ENCODE measurements around the gene THOC5. TPM values are rescaled to one million over a fixed set of nuclear protein-coding genes. Genes with fewer than 3 reads are reported as not detected.

THOC5 gene
- total and polyA plus RNA-seq, 2 donors from 2014 or later = 23.1 to 37.9 TPM

- no peaks in the 10 kb centered on the region for H3K4me1 ChIP-seq (ENCODE audit: control insufficient read depth in 2 of 3, insufficient read depth in 2 of 3, low read depth in 1 of 3, low read length in 3 of 3)
- no peak overlapping the region for H3K4me3 ChIP-seq (ENCODE audit: low read length in 3 of 3)
- DNase-seq (no peak), FAIRE-seq (no peak)
- no peaks in the 10 kb centered on the region for H3K27me3 ChIP-seq (ENCODE audit: control insufficient read depth, insufficient read depth, low read length)
- H3K36me3 ChIP-seq (ENCODE audit: control insufficient read depth in 2 of 3, insufficient read depth in 3 of 3, low read length in 3 of 3) = peaks cover 0 to 51% (median 31%) of the 10 kb centered on the region in 3 donors
- no peaks in the 10 kb centered on the region for H3K9me3 ChIP-seq (ENCODE audit: control insufficient read depth in 2 of 3, insufficient read depth in 1 of 3, low read length in 3 of 3)
- TF ChIP-seq CTCF (IDR thresholded peaks at IDR 0.05; ENCODE audit: borderline replicate concordance, extremely low read depth, insufficient read depth) = no peak
- no peak overlapping the region for H3K27ac ChIP-seq (ENCODE audit: low read depth in 2 of 2, low read length in 2 of 2)
- intact Hi-C loops (cut with DNase I) = no loop called here
- no peak overlapping the region for H3K9ac ChIP-seq (ENCODE audit: low read length in 3 of 3)
Observed at GRCh38 chr22:29511126-29511862, 42.3 kb downstream of the THOC5 start.

- no peak for FAIRE-seq
Observed at GRCh38 chr22:29510542-29510941, 43.0 kb downstream of the THOC5 start.

GRCh38 chr22:29509815-29510214, 43.7 kb downstream of the THOC5 start:
- Histone ChIP-seq H3K27me3 (ENCODE audit: control insufficient read depth, insufficient read depth, low read length) (no peaks in the 10 kb centered on the region), H3K9ac (ENCODE audit: low read length in 3 of 3) (no peak overlapping the region), H3K27ac (ENCODE audit: low read depth in 2 of 2, low read length in 2 of 2) (no peak overlapping the region), H3K36me3 (ENCODE audit: control insufficient read depth in 2 of 3, insufficient read depth in 3 of 3, low read length in 3 of 3) (peaks cover 0 to 43% (median 25%) of the 10 kb centered on the region in 3 donors), H3K4me1 (ENCODE audit: control insufficient read depth in 2 of 3, insufficient read depth in 2 of 3, low read depth in 1 of 3, low read length in 3 of 3) (no peaks in the 10 kb centered on the region), H3K9me3 (ENCODE audit: control insufficient read depth in 2 of 3, insufficient read depth in 1 of 3, low read length in 3 of 3) (no peaks in the 10 kb centered on the region), H3K4me3 (ENCODE audit: low read length in 3 of 3) (no peak overlapping the region)
- DNase-seq (no peak), FAIRE-seq (no peak)
- intact Hi-C loops (cut with DNase I) = no loop called here
- no peak for TF ChIP-seq CTCF (IDR thresholded peaks at IDR 0.05; ENCODE audit: borderline replicate concordance, extremely low read depth, insufficient read depth)

More at GRCh38 chr22:29510542-29510941, 43.0 kb downstream of the THOC5 start:
- no peak for TF ChIP-seq CTCF (IDR thresholded peaks at IDR 0.05; ENCODE audit: borderline replicate concordance, extremely low read depth, insufficient read depth)
- Histone ChIP-seq H3K4me3 (ENCODE audit: low read length in 3 of 3) (no peak overlapping the region), H3K27me3 (ENCODE audit: control insufficient read depth, insufficient read depth, low read length) (no peaks in the 10 kb centered on the region), H3K27ac (ENCODE audit: low read depth in 2 of 2, low read length in 2 of 2) (no peak overlapping the region), H3K9me3 (ENCODE audit: control insufficient read depth in 2 of 3, insufficient read depth in 1 of 3, low read length in 3 of 3) (no peaks in the 10 kb centered on the region), H3K9ac (ENCODE audit: low read length in 3 of 3) (no peak overlapping the region), H3K4me1 (ENCODE audit: control insufficient read depth in 2 of 3, insufficient read depth in 2 of 3, low read depth in 1 of 3, low read length in 3 of 3) (no peaks in the 10 kb centered on the region), H3K36me3 (ENCODE audit: control insufficient read depth in 2 of 3, insufficient read depth in 3 of 3, low read length in 3 of 3) (peaks cover 0 to 47% (median 28%) of the 10 kb centered on the region in 3 donors)
- no peak for DNase-seq
- intact Hi-C loops (cut with DNase I) = no loop called here

Measured in kidney (tissue), 14 donors.